Measurements from ENCODE around the gene LRRC4B.
A peak's percentile ranks its signal among the peaks of the same experiment; 100 is the strongest.

The LRRC4B gene

DNA sequence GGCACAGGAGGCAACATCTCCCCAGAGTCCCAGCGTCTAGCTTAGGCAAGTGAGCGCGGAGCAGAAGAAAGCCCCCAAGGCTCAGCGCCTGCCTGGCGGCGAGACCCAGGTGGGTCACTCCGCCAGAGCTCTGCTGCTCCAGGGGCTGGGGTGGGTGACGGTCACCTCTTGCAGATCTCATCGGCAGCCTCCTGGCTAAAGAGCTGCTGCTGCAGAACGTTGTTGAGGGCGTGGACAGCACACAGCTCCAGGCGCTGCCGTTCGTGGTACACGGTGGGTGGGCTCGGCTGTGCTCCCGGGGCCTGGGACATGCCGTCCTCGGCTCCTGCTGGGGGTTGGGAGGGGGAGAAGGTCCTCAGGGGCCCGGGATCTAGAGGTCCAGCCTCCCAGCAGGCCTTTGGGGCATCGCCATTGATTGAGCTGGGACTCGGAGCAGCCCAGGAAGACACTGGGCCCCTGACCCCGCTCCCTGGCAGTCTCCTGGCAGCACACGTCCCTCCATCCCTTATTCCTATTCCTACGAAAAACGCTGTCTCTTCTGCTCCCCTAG lies 58.0 kb downstream of the LRRC4B start:
- DNase-seq (ENCODE audit: low read depth) = peak; percentile 16
- TF ChIP-seq, protein P1, sequence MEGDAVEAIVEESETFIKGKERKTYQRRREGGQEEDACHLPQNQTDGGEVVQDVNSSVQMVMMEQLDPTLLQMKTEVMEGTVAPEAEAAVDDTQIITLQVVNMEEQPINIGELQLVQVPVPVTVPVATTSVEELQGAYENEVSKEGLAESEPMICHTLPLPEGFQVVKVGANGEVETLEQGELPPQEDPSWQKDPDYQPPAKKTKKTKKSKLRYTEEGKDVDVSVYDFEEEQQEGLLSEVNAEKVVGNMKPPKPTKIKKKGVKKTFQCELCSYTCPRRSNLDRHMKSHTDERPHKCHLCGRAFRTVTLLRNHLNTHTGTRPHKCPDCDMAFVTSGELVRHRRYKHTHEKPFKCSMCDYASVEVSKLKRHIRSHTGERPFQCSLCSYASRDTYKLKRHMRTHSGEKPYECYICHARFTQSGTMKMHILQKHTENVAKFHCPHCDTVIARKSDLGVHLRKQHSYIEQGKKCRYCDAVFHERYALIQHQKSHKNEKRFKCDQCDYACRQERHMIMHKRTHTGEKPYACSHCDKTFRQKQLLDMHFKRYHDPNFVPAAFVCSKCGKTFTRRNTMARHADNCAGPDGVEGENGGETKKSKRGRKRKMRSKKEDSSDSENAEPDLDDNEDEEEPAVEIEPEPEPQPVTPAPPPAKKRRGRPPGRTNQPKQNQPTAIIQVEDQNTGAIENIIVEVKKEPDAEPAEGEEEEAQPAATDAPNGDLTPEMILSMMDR (conservative IDR thresholded peaks at IDR 0.05; ENCODE audit: control insufficient read depth, insufficient read depth, low read depth, low read length) = no peak
- H3K4me3 ChIP-seq (ENCODE audit: control insufficient read depth, low read depth, low read length) = peak overlapping the region; percentile 82

DNA sequence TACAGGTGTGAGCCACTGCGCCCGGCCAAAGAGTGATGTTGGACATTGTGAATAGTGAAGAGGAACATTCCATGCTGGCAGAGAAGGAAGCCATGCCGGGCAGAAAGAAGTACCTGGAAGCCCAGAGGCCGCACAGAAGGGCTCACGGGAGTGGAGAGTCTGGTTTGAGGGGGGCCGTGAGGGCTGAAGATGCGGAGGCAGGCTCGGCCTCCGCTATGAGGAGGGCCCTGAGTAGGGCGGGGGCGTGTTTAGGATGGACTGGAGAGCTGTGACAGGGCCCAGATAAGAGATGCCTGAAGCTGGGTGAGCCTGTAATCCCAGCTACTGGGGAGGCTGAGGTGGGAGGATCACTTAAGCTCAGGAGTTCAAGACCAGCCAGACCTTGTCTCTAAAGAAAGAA lies 58.9 kb downstream of the LRRC4B start:
- DNase-seq (ENCODE audit: low read depth) = no peak
- no peak overlapping the region for H3K4me3 ChIP-seq (ENCODE audit: control insufficient read depth, low read depth, low read length)
- TF ChIP-seq, protein P1 (conservative IDR thresholded peaks at IDR 0.05; ENCODE audit: control insufficient read depth, insufficient read depth, low read depth, low read length) = no peak

DNA sequence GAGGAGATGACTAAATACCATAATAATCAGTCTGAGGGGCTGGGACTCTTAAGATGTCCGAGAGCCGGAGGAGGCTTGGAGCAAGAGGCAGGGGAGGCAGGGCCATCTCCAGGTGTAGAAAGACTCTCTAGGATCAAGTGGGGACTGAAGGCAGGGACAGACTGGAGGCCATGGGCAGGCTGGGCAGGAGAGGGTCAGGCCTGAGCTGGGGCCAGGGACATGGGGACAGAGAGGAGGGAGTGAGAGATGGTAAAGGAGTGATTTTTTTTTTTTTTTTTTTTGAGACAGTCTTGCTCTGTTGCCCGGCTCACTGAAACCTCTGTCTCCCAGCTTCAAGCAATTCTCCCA lies 59.4 kb downstream of the LRRC4B start:
- H3K4me3 ChIP-seq (ENCODE audit: control insufficient read depth, low read depth, low read length) = no peak overlapping the region
- no peak for DNase-seq (ENCODE audit: low read depth)
- TF ChIP-seq, protein P1 (conservative IDR thresholded peaks at IDR 0.05; ENCODE audit: control insufficient read depth, insufficient read depth, low read depth, low read length) = no peak

DNA sequence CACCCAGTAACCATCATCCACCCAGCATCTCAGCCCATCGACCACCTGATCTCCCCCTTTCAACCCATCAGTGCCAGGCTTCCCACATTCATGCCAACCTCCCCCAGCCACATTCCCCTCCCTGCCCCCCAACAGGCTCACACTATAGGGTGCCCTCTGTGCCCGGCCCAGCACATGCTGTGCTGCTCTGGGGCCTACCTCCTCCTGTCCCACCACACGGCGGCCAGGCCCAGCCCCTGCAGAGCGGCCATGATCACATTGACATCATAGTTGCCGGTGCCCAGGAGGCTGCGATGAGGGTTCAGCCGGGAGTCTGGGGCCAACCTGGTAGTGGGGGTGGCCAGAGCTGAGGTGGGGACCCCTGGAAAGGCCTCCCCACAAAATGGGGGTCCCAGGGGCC lies 60.9 kb downstream of the LRRC4B start:
- H3K4me3 ChIP-seq (ENCODE audit: control insufficient read depth, low read depth, low read length) = no peak overlapping the region
- TF ChIP-seq, protein P1 (conservative IDR thresholded peaks at IDR 0.05; ENCODE audit: control insufficient read depth, insufficient read depth, low read depth, low read length) = no peak
- no peak for DNase-seq (ENCODE audit: low read depth)

DNA sequence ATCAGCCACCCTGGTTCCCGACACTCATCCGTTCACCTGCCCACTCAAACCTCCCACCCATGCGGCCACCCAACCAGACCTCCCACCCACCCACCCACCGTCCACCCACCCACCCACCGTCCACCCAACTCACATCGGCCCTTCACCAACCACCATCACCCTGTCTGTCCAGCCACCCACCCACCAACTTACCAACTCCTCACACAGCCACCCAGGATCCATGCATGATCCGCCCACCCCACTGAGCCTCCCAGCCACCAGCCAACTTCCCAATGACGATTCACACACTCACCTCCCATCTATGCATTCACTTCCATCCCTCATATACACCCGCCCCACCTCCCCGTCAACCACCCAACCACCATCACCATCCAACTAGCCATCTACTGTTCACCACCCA lies 61.5 kb downstream of the LRRC4B start:
- H3K4me3 ChIP-seq (ENCODE audit: control insufficient read depth, low read depth, low read length) = no peak overlapping the region
- no peak for DNase-seq (ENCODE audit: low read depth)
- TF ChIP-seq, protein P1 (conservative IDR thresholded peaks at IDR 0.05; ENCODE audit: control insufficient read depth, insufficient read depth, low read depth, low read length) = no peak

DNA sequence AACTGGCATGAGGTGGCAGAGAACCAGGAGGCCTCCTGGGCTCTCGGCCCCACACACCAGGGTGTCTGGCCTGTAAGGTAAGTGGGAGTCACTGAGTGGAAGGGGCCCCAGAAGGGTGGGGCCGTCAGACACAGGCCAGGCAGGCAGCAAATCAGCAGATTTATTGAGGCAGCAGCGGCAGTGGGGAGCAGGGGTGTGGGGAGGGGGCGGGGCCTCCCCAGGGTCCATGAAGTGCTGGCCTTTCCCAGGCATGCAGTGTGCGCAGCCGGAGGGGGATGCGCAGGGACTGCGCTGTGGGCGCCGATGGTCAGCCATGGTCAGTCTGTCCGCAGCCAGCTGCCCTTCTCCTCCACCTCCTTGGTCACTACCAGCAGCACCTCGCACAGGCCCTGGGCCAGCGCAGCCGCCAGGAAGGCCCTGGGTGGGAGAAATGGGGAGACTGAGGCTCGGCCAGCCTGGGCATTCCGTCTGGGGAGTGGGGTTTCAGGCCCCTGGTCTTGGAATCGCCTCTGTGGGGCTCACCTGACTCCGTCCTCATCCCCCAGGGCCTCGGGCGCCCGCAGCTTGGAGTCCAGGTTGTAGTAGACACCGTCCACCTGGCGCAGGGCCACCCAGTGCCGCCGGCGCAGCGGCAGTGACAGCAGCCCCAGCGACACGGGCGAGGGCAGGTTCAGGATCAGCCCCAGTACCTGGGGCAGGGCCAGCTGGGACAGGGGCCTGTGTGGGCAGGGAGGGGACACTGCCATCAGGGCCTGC lies 62.2 kb downstream of the LRRC4B start:
- no peak for DNase-seq (ENCODE audit: low read depth)
- TF ChIP-seq, protein P1 (conservative IDR thresholded peaks at IDR 0.05; ENCODE audit: control insufficient read depth, insufficient read depth, low read depth, low read length) = no peak
- H3K4me3 ChIP-seq (ENCODE audit: control insufficient read depth, low read depth, low read length) = no peak overlapping the region
